Keratinocyte (primary cell): ENCODE measurements around the gene LDB1. TPM values are rescaled to one million over a fixed set of nuclear protein-coding genes. Genes with fewer than 3 reads are reported as not detected.

Experiments
- DNase-seq: peaks from one replicate; pipeline ENCODE4 v3.0.0-alpha.2; 2011; ENCODE audit warnings: low read depth, missing footprints, low spot score
- FAIRE-seq: peaks from 2 replicates; lab custom pipeline; 2011; peaks lifted over from hg19 to GRCh38; lab: Jason Lieb, UNC
- H2AFZ ChIP-seq: 2 replicates; pipeline ENCODE4 v1.6.0; 2012; ENCODE audit warnings: low read length, control low read depth, inconsistent platforms; ENCODE audit not compliant: control insufficient read depth
- H3K27ac ChIP-seq: 2 replicates; pipeline ENCODE4 v1.5.1; 2011; ENCODE audit warnings: low read length; ENCODE audit not compliant: control insufficient read depth, insufficient read depth
- H3K27me3 ChIP-seq: 3 replicates; pipeline ENCODE4 v1.6.0; 2011; ENCODE audit warnings: low read length; ENCODE audit not compliant: control insufficient read depth, insufficient read depth; ENCODE audit errors: extremely low read depth
- H3K36me3 ChIP-seq, 2 experiments: 2 replicates in 1 of 2; 3 replicates in 1 of 2; pipeline ENCODE4 v1.5.1; 2011; ENCODE audit warnings: low read length in 2 of 2, mild to moderate bottlenecking in 1 of 2; ENCODE audit not compliant: control insufficient read depth in 2 of 2, insufficient read depth in 2 of 2; ENCODE audit errors: extremely low read depth in 1 of 2
- H3K4me1 ChIP-seq: 3 replicates; pipeline ENCODE4 v1.5.1; 2011; ENCODE audit warnings: low read length; ENCODE audit not compliant: control insufficient read depth, insufficient read depth; ENCODE audit errors: extremely low read depth
- H3K4me2 ChIP-seq: 3 replicates; pipeline ENCODE4 v1.6.0; 2011; ENCODE audit warnings: low read depth, low read length; ENCODE audit not compliant: control insufficient read depth, insufficient read depth; ENCODE audit errors: extremely low read depth
- H3K4me3 ChIP-seq, 3 experiments: fragments of 200-600 bp in 1 of 3; sonication (generic) in 1 of 3; 2 replicates in 2 of 3; 3 replicates in 1 of 3; pipeline ENCODE4 v1.5.1; 2011 to 2016; ENCODE audit warnings: low read length in 3 of 3, mild to moderate bottlenecking in 3 of 3, control low read depth in 2 of 3, inconsistent platforms in 1 of 3, low read depth in 1 of 3, mixed read lengths in 1 of 3, mixed run types in 1 of 3, moderate library complexity in 1 of 3; ENCODE audit not compliant: control insufficient read depth in 2 of 3, insufficient read depth in 2 of 3; ENCODE audit errors: extremely low read depth in 1 of 3
- H3K79me2 ChIP-seq: 2 replicates; pipeline ENCODE4 v1.6.0; 2012; ENCODE audit warnings: low read length; ENCODE audit not compliant: control insufficient read depth, insufficient read depth
- H3K9ac ChIP-seq: 3 replicates; pipeline ENCODE4 v1.6.0; 2011; ENCODE audit warnings: low read length; ENCODE audit not compliant: control insufficient read depth, insufficient read depth; ENCODE audit errors: extremely low read depth
- H3K9me1 ChIP-seq: 3 replicates; pipeline ENCODE4 v1.6.0; 2011; ENCODE audit warnings: low read length; ENCODE audit not compliant: control insufficient read depth, insufficient read depth; ENCODE audit errors: extremely low read depth
- H3K9me3 ChIP-seq: 2 replicates; pipeline ENCODE4 v1.5.1; 2012; ENCODE audit warnings: low read depth, low read length; ENCODE audit not compliant: control insufficient read depth
- H4K20me1 ChIP-seq: 3 replicates; pipeline ENCODE4 v1.6.0; 2011; ENCODE audit warnings: low read length; ENCODE audit not compliant: control insufficient read depth, insufficient read depth; ENCODE audit errors: extremely low read depth
- CTCF ChIP-seq, 3 experiments: IDR thresholded peaks in 1 of 3; conservative IDR thresholded peaks in 1 of 3; optimal IDR thresholded peaks in 1 of 3; 2 replicates in 2 of 3; 3 replicates in 1 of 3; pipeline versions ENCODE3 to v1.5.1; 2011; ENCODE audit warnings: low read length in 3 of 3, mild to moderate bottlenecking in 3 of 3, moderate library complexity in 2 of 3, control low read depth in 1 of 3, inconsistent platforms in 1 of 3; ENCODE audit not compliant: insufficient read depth in 2 of 3; ENCODE audit errors: extremely low read depth in 1 of 3
- EZH2 ChIP-seq: IDR thresholded peaks from one replicate; pipeline ENCODE4 v1.6.1; 2012; ENCODE audit warnings: inconsistent platforms, mild to moderate bottlenecking, low read length, moderate library complexity
- dilution Hi-C: fragments of 300-500 bp; cut with MboI; formaldehyde crosslinking; loops from one replicate; pipeline ENCODE4 v1.7.0; 2020; ENCODE audit warnings: low sequenced_read_pairs; ENCODE audit not compliant: extremely low pct_ligation_motif_present
- polyA plus RNA-seq, 5 experiments: library from polyadenylated mRNA; depleted of rRNA in 3 of 5; stranded (reverse) in 3 of 5; stranded (forward) in 1 of 5; unstranded in 1 of 5; fragments of >200 nt; gene quantifications; 1 replicate in 1 of 5; 2 replicates in 3 of 5; 3 replicates in 1 of 5; pipeline versions ENCODE4 v1.2.1 to v1.2.3, GENCODE V29; 2011 to 2012; ENCODE audit warnings: missing spikeins in 2 of 5, low read depth in 1 of 5, low replicate concordance in 1 of 5

The LDB1 gene
- polyA plus RNA-seq, 1 donor (not counting 4 experiments of a cell fraction or from before 2014, with no cell fraction given): 97.3 TPM

DNA sequence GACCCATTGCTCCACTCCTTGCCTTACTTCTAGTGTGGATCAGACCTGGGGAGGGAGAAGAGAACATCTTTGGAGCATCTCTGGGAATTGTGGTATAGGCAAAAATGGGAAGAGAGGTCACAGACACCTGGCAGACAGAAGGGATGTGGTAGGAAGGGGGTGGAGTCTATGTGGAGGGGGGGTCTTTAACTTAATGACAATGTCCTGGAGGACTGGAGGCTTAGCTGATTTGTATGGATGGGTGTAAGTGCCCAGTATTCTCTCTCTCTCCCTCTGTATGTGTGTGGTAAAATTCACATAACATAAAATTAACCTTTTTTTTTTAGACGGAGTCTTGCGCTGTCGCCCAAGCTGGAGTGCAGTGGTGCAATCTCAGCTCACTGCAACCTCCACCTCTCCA is 3.1 kb upstream of the LDB1 start:
- Histone ChIP-seq H3K36me3 (no peaks in the 10 kb centered on the region), H3K27me3 (no peaks in the 10 kb centered on the region), H3K9me1 (no peaks in the 10 kb centered on the region), H3K4me2 (no peak overlapping the region), H3K4me3 (no peak overlapping the region), H3K4me1 (peaks cover 28% of the 10 kb centered on the region), H3K27ac (no peak overlapping the region), H3K79me2 (peaks cover 13% of the 10 kb centered on the region), H3K9ac (no peak overlapping the region), H3K9me3 (no peaks in the 10 kb centered on the region), H4K20me1 (no peaks in the 10 kb centered on the region), H2AFZ (no peak overlapping the region)
- DNase-seq: no peak
- dilution Hi-C loops: no loop called here
- FAIRE-seq: no peak
- no peak for TF ChIP-seq EZH2
- TF ChIP-seq CTCF (optimal IDR thresholded peaks at IDR 0.05 in 1 of 3, IDR thresholded peaks at IDR 0.05 in 1 of 3, conservative IDR thresholded peaks at IDR 0.05 in 1 of 3; ENCODE audit: extremely low read depth in 1 of 3, insufficient read depth in 2 of 3, low read length in 3 of 3): no peak

- TF ChIP-seq CTCF (optimal IDR thresholded peaks at IDR 0.05 in 1 of 3, IDR thresholded peaks at IDR 0.05 in 1 of 3, conservative IDR thresholded peaks at IDR 0.05 in 1 of 3; ENCODE audit: extremely low read depth in 1 of 3, insufficient read depth in 2 of 3, low read length in 3 of 3) (no peak), EZH2 (no peak)
- no peak for DNase-seq
- Histone ChIP-seq H3K9me1 (no peaks in the 10 kb centered on the region), H3K79me2 (peaks cover 20% of the 10 kb centered on the region), H3K36me3 (no peaks in the 10 kb centered on the region), H3K4me2 (no peak overlapping the region), H3K27me3 (no peaks in the 10 kb centered on the region), H3K9ac (no peak overlapping the region), H2AFZ (no peak overlapping the region), H3K4me3 (no peak overlapping the region), H3K4me1 (peaks cover 29% of the 10 kb centered on the region), H3K9me3 (no peaks in the 10 kb centered on the region), H4K20me1 (no peaks in the 10 kb centered on the region), H3K27ac (no peak overlapping the region)
- dilution Hi-C loops: no loop called here
- FAIRE-seq: no peak
These were observed 2.3 kb upstream of the LDB1 start for GRCh38 chr10:102122450-102122849.
